CD4-positive, alpha-beta T cell treated with Interleukin-1 beta for 1 hour (primary cell): ENCODE results near the gene PTPRO.

Experiments
- DNase-seq, 2 donors: peaks; one replicate each; pipeline ENCODE4 v3.0.0-alpha.2; 2020 to 2022

The PTPRO gene

DNA sequence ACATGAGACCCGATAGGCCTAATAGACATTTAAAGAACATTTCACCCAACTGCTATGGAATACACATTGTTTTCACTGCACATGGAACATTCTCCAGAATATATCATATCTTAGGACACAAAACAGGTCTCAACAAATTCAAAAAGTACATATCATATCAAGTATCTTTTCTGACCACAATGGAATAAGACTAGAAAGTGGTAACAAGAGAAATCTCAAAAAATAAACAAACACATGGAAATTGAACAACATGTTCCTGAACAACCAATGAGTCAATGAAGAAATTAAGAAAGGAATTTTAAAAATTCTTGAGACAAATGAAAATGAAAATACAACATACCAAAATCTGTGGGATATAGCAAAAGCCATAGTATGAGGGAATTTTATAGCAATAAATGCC is 208.1 kb downstream of the PTPRO start:
- DNase-seq: no peak

DNA sequence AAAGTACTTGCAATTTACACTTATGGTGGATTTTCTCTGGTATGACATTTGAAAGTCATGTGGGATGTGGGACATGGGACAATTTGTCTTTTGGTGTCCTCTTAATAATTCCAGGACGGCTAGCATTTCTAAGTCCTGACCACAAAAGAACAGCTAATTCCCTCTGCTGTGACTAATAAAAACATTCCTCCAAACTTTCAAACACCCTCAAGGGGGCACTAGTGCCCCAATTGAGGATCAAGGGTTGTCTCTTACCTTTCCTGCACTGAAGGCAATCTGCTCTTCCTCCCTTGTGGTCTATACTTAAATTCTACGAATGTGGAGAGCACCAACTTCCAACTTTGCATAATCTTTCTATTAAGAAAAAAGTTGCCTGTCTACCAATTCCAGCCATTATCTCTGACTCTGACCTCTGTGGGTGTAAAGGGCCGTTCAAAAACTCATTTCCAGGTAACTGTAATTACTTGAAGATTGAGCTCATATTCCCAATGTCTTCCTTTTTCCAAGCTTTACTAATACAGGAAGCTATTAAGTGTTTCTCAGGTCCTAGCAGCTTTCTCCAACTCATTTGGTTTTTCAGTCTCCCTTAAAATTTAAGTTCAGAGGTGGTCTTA is 210.2 kb downstream of the PTPRO start:
- peak; percentile 62 to 70 for DNase-seq

GRCh38 chr12:15534322-15534721 is 212.0 kb downstream of the PTPRO start:
- peak; percentile 11 to 57 for DNase-seq

DNA sequence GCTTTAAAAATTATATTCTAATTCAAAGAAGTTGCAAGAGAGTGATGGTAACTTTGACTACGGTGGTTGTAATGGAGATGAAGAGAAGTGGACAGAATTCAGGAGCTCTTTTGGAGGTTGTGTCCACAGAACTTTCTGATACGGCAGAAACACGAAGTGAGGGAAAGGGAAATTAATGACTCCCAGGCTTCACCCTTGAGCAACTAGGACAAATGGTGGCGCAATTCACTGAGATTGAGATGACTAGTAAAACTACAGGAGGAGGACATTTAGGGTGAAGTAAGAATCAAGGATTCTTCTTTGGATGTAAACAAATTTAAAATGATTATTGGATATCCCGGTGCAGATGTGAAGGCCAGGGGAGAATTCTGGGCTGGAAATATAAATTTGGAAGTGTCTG is 212.6 kb downstream of the PTPRO start:
- peak in 1 of 2 donors; percentile 21 for DNase-seq

DNA sequence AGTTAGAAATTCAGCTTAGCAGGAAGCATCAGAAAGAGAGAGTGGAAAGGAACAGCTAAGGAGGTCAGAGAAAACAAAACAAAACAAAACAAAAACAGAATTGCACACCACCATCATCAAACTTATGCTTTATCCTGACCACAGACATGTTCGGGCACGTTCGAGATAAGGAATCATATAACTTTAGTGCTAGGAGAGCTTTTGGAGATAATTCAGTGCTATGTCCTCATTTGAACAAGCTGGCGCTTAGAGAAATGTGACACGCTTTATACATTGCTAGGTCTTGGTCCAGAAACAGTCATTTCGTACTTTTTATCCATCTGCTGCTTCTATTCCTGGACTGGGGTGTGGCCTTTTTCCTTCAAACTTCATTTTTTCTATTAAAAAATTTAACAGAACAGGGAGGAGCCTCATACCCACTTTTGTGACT is 213.1 kb downstream of the PTPRO start:
- no peak for DNase-seq

- DNase-seq: no peak
These were observed 214.1 kb downstream of the PTPRO start for GRCh38 chr12:15536446-15536845.

GRCh38 chr12:15538881-15539280 is 216.6 kb downstream of the PTPRO start:
- no peak for DNase-seq

DNA sequence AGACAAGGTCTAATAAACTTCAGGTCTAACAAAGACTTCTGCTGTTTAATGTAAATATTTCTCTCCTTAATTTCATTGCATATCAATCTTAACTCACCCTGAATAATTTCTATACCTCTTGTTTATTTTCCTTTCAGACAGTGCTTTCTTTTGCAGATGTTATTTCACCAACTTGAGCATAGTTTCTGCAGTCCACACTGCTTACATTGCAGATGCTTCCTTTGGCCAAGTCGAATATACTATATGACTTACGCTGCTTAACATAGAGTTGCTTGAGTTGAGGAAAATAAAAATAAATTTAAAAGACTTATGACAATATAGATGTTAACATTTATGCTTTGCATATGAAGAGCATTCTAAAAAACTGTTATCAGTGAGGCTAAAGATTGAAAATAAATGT is 217.7 kb downstream of the PTPRO start:
- no peak for DNase-seq

- DNase-seq: no peak
These were observed 218.2 kb downstream of the PTPRO start for GRCh38 chr12:15540469-15540872.

- no peak for DNase-seq
These were observed 219.8 kb downstream of the PTPRO start for GRCh38 chr12:15541996-15542631.

DNA sequence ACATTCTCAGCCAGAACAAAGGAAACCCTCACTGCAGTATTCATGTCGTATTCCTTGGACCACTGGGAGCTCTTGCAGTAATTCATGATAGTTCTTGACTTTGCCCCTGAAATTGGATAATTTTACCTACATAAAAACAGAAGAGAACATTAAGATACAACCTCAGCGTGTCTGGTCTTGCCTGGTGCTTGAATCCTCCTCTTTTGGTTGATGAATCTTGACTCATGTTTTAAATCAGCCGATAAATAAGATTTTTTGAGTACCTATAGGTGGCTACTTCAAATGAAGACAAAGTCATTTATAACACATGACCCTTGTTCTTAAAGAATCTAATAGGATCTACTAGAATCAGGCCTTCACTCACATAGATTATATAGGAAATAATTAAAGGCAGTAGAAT is 221.0 kb downstream of the PTPRO start:
- DNase-seq: no peak

- DNase-seq: no peak
These were observed 222.3 kb downstream of the PTPRO start for GRCh38 chr12:15544589-15544988.

DNA sequence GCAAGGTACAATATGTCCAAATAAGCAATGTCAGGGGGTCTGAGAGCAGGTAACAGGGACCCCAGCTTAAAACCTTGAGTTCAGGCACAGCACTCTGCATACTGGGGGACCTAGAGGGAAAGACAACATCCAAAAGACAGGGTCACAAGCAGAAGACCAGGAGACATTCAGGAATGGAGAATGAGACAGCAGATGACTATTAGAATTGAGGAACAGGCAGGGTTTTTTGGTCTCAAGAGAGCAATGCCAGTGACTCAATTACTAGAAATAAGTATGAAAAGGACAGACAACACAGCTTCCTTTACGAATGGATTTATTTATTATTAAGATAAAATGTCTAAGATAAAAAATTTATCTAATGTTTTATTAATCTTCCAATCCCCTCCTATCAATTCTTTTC is 223.0 kb downstream of the PTPRO start:
- DNase-seq: no peak

DNA sequence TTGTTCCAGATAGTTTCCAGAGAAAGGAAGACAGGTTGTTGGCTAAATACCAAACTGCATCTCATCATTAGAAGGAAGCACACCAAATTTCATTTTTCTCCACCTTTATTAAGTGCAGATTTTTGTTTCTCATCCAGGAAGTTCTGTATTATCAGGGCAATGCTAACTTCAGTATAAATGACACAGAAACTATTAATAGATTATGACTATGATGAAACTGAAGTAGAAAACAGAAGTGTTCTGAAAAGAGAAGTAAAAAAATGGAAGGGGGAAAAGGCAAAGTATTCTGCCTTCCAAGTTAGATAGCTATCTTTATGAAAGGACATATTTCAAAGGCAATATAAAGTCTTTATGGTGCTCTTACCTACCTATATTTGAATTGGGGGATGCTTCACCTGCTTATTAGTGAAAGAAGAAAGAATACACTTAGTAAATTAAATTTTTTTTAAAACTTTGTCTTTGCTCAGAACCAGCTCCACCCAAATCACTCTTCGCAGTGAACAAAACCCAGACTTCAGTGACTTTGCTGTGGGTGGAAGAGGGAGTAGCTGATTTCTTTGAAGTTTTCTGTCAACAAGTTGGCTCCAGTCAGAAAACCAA is 223.9 kb downstream of the PTPRO start:
- peak; percentile 54 to 59 for DNase-seq

DNA sequence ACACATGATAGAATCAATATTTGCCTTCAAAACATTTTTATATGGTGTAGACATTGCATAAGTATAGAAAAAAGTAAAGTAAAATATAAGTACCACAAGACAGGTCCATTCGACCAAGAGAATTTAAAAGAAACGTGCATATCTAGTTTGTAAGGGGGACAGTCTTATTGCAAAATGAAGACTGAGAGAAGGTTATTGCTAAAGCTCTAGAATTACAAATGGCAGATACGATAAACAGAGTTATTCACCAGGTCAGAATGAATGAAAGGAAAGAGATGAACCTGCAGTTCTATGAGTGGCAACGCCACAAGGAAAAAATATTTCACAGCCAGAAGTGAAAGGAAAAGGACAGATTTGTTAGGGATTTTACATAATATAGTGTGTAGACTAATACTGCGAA is 224.8 kb downstream of the PTPRO start:
- DNase-seq: no peak

GRCh38 chr12:15547691-15548090 is 225.4 kb downstream of the PTPRO start:
- DNase-seq: no peak

GRCh38 chr12:15550793-15551192 is 228.5 kb downstream of the PTPRO start:
- no peak for DNase-seq

DNA sequence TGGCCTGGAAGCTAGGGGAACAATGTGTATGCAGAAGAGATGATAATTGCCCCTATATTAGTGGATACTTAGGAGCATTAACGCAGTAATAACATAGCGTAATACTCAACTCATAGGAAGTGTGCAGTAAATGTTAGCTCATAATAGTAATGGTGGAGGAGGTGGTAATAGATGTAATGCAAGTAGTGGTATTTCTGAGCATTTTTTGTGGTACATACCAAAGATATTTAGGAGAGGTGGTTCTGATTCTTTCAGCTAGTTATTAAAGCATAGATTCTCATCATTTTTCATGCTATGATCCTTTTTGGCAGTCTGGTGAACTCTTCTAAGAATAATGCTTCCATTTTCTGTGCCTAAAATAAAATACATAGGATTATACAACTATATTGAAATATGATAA is 233.1 kb downstream of the PTPRO start:
- DNase-seq: no peak

GRCh38 chr12:15556411-15557102 is 234.2 kb downstream of the PTPRO start:
- DNase-seq: no peak

- no peak for DNase-seq
These were observed 236.7 kb downstream of the PTPRO start for GRCh38 chr12:15558915-15559528.

- DNase-seq: no peak
These were observed 239.1 kb downstream of the PTPRO start for GRCh38 chr12:15561396-15561795.

DNA sequence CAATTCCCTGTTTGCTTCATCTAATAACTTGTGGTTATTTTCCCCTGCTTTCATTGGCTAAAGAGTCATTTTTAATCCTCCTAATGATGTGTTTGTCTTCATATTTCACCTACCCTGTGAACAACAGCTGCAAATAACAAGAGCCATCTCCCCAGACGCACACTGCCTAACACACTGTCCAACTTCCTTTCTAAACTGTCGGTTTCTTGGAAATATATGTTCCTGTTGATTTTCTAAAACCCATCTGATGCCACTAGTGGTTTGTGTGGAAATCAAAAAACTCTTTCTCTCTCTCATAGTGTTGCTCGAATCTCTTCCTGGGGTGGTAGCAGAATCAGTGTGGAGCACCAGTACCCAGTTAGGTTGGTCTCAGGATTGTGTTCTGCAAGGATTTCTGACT is 240.0 kb downstream of the PTPRO start:
- peak in 1 of 2 donors; percentile 19 for DNase-seq

- peak; percentile 18 to 39 for DNase-seq
These were observed 241.4 kb downstream of the PTPRO start for GRCh38 chr12:15563663-15564062.
